NCI-H146 treated with DMSO at 0.1 percent for 48 hours (cell line): Measurements from ENCODE around the gene CD2.
A peak's percentile ranks its signal among the peaks of the same experiment; 100 is the strongest.

Experiments used
- DNase-seq: peaks from one replicate; lab custom pipeline; 2025; ENCODE audit not compliant: unreplicated experiment; lab: John Stamatoyannopoulos, UW

The CD2 gene

DNA sequence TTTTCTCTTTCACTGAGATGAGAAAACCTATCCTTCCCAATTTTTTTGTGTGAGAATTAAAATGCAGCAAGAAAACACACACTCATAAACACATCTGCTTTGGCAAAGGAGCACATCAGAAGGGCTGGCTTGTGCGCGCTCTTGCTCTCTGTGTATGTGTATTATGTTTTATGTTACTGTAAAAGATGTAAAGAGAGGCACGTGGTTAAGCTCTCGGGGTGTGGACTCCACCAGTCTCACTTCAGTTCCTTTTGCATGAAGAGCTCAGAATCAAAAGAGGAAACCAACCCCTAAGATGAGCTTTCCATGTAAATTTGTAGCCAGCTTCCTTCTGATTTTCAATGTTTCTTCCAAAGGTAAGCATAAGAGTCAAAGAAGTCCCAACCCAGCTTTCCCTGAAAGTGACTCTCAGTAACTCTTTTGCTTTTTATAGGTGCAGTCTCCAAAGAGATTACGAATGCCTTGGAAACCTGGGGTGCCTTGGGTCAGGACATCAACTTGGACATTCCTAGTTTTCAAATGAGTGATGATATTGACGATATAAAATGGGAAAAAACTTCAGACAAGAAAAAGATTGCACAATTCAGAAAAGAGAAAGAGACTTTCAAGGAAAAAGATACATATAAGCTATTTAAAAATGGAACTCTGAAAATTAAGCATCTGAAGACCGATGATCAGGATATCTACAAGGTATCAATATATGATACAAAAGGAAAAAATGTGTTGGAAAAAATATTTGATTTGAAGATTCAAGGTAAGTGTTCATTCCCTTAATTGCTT is at the start of gene CD2:
Gene CD2, plus strand, starts transcription at position 233 of the 780 bp plus-strand sequence. Its CDS starts 63 bp downstream, at position 296.
- no peak for DNase-seq

DNA sequence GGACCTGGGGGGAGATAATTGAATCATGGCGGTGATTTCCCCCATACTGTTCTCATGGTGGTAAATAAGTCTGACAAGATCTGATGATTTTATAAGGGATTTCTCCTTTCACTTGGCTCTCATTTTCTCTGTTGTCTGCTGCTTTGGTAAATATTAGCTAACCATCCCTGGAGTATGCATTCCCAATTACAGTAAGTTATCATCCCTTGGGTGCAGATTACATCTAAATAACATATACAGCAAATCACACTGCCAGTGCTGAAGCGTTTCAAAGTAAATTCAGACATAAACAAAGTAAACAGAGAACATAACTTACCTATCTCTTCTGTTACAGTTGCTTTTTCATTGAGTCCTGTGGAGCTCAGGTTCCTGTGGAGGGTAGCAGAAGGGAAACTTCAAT is 48.1 kb upstream of the CD2 start:
- no peak for DNase-seq

DNA sequence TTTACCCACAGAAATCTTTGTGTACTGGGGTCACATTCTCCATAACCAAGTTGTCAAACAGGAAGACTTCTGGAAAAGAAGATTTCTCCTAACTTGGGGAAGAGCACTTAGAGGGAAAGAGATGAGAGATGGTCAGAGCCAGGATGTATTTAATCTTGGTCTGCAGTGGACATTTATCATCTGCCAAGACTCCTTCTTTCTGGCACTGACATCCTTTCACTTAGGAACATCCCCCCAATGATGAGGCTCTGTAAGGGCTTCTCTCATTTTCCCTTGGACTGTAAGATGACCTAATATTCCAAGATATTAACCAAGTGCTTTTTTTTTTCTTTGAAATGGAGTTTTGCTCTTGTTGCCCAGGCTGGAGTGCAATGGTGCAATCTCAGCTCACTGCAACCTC is 47.4 kb upstream of the CD2 start:
- no peak for DNase-seq

GRCh38 chr1:116708255-116708900 is 45.9 kb upstream of the CD2 start:
- DNase-seq: peak; percentile 29

GRCh38 chr1:116709666-116710167 is 44.5 kb upstream of the CD2 start:
- DNase-seq: no peak

DNA sequence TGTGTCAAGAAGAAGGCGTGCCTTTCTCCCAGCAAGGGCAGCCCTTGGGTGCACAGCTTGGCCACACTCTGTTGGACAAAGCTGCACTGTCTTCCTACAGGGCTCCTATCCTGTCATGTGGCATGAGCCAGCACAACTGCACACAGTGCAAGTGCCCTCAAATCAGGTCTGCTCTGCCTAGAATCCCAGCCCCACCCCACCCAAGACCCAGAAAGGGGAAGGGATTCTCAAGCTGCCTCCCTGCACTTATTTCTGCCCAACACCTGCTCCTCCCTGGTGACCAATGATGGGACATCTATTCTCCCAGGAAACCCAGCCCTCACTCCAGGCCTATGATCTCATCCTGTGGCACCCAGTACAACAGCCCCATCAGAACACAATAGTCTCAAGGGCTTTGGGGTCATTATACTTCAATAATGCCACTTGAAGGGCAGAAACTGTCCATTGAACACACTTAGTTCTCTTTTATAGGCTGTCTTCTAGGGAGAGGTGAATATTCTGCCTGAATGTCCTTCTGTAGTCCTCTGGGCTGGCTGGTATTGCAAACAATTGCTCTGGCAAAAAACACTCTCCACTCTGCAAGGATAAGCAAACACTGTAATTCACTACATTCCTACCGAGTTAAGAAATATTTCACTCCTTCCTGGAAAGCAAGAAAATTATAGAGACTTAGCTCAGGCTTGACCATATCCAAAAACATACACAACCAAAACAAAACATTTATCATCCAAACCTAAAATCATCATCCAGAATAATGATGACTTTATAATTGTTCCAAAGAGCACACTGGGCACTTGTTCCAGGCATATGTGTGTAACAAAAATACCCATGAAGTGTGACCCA is 43.6 kb upstream of the CD2 start:
- DNase-seq: peak; percentile 28

DNA sequence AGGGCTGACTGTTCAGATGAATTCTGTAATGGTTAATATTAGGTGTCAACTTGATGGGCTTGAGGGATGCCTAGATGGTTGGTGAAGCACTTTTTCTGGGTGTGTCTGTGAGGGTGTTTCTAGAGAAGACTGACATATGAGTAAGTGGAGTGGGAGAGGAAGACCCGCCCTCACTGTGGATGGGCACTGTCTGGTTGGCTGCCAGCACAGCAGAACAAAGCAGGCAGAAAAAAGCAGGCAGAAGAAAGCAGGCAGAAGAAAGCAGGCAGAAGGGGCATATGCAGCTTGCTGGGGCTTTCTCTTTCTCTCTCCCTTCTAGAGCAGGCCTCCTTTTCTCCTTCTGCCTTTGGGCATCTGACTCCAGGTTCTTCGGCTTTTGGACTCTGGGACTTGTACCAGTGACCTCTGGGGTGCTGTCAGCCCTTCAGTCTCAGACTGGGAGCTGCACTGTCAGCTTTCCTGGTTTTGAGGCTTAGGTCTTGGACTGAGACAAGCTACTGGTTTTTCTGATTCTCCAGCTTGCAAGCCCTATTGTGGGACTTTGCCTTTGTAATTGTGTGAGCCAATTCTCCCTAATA is 42.9 kb upstream of the CD2 start:
- peak; percentile 9 for DNase-seq

DNA sequence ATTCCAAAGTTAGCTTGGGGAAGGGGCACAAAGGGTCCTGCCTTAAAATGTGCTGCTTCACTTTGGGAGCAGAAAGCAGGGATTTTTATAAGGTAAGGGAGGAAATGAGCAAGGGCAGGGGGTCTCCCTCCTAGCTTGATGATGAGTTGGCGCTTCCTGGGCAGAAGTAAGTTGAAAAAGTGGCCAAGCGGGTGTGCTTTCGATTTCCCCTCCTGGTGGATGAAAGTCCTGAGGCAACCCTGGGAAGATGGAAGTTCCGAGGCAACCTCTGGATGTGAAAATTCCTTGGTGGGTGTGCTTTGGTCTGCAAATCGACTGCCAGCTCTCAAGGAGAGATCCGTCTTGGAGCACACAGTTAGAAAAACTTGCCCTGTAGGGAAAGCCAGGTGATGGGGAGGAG is 41.7 kb upstream of the CD2 start:
- DNase-seq: no peak

DNA sequence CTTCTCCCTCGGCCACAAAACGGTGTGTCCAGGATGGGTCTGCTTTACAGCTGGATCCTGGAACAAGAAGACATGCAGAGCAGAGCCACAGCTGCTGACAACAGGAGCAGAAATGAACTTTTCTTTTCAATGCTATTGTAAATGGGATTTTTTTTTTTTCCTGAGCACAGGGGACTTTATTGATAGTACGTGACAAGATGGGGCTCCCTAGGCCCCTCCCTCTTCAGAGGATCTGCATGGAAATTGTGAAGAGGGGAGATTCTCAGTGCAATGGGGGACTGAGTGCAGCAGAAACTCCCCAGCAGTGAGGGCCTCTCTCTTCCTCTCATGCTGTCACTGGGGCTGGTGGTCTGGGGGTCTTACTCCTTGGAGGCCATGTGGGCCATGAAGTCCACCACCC is 40.8 kb upstream of the CD2 start:
- no peak for DNase-seq

DNA sequence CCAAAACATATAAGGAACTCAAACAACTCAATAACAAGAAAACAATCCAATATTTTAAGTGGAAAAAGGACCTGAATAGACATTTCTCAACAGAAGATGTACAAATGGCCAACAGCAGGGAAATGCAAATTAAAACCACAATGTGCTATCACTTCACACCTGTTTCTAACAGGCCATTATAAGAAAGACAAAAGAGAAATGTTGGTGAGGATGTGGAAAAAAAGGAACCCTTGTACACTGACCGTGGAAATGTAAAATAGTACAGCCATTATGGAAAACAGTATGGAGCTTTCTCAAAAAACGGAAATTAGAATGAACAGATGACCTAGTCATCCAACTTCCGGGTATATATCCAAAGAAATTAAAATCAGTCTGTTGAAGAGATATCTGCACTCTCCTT is 37.8 kb upstream of the CD2 start:
- DNase-seq: peak; percentile 5

GRCh38 chr1:116717318-116717717 is 36.9 kb upstream of the CD2 start:
- DNase-seq: peak; percentile 28

DNA sequence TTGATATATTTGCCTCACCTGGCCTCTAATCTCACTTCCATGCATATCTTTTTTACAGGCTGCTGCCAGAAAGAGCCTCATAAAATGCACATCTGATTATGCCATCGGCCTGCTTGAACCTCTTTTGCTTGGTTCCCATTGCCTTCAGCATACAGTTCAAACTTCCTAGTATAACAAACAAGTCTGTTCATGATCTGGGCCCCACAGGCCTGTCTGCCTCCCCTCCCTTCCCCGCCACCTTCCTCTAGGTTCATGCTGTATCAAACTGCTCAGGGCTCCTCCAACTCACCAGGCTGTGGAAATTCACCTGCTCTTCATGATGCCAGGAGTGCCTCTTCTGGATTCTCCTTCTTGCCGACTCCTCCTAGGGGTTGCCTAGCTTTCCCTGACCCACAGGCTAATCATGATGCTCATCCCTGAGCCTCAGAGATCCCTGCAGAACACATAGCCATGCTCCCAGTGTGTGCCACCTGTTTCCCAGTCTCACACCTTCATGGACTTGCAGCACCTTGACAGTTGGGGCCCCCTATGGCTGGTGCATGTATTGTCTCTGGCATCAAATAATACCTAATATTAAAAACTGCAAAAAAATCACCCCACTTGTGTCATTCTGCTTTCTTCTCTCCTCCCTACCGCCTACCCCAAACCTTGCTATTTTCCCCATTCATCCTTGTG is 33.7 kb upstream of the CD2 start:
- DNase-seq: no peak

- no peak for DNase-seq
Observed at GRCh38 chr1:116721039-116721405, 33.2 kb upstream of the CD2 start.

- no peak for DNase-seq
Observed at GRCh38 chr1:116721451-116722007, 32.7 kb upstream of the CD2 start.

DNA sequence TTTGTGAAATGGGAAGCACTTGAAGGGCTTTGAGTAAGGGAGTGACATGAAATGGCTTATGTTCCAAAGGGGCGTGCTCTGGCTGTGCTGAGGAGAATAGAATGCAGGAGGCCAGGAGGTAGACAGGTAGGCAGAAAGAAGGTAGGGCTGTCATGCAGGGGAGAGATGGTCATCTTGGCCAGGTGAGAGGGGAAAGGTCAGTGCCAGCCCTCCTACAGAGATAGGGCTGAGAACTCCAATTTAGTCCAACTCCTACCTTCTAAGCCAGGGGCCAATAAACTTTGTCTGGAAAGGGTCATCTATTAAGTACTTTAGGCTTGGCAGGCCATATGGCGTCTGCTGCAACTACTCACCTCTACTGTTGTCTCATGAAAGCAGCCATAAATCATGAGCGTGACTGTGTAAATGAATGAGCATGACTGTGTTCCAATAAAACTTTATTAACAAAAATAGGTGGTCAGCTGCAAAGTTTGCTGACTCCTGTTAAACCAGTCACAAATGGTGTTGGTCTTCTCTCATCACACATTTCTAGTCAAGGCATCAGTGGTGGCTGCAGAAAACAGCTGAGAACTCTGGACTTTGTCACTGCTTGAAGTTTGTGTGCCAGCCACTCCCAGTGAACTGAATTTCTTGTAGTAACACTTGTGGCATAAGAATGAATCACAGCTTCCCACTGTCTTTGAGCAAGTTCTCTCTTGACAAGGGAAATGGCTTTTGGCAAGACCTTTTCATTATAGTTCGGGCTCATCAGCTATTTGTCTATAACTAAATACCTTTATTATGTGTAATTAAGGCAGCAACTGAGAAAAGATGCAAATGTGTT is 32.0 kb upstream of the CD2 start:
- DNase-seq: no peak

DNA sequence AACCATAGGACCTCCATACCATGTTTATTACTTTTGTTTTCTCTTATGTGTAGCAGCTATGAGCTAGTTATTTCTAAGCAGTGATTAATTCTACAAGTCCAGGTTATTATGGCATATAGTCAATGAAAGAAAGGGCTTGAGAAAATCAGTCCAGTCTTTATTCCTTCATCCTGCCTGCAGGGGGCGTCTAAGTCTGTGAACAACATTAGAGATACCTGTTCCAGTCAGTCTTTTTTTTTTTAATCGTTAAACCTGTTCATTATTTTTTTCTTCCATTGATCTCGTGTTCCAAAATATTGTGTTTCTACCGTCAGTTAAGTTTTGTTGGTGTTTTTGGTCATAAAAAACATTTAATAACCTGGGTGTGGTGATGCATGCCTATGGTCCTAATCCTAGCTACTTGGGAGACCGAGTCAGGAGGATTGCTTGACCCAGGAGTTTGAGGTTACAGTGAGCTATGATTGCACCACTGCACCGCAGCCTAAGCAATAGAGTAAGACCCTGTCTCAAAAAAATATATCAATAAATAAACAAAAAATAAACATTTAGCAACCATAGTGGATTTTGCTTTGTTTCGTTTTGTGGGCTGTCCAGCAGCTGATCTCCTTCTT is 29.4 kb upstream of the CD2 start:
- DNase-seq: peak; percentile 40

DNA sequence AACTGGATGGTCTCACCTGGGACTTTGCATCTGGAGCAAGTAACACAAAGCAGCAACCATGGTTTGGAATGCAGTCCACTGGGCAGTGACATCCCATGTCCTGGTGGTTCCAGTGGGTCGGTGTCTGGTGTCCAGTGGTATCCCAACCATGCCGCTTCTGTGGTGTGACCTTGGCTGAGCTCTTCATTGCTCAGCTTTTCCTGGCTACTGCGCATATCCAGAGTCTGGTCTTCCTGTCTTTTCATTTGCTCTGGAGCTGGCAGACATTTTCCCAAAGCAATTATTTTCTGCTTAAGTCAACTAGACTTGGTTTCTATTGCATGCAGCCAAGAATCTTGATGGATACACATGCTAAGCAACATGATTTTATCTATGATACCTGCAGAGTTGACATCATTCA is 28.4 kb upstream of the CD2 start:
- no peak for DNase-seq

- DNase-seq: no peak
Observed at GRCh38 chr1:116726872-116727820, 27.1 kb upstream of the CD2 start.
